Keratinocyte (primary cell): ENCODE results near the gene SEC61B.

Experiments used
- EZH2 ChIP-seq: IDR thresholded peaks from one replicate; pipeline ENCODE4 v1.6.1; 2012; ENCODE audit warnings: inconsistent platforms, mild to moderate bottlenecking, low read length, moderate library complexity
- TF ChIP-seq, protein P1 (sequence below), 3 experiments: IDR thresholded peaks in 1 of 3; conservative IDR thresholded peaks in 1 of 3; optimal IDR thresholded peaks in 1 of 3; 2 replicates in 2 of 3; 3 replicates in 1 of 3; pipeline versions ENCODE3 to v1.5.1; 2011; ENCODE audit warnings: low read length in 3 of 3, mild to moderate bottlenecking in 3 of 3, moderate library complexity in 2 of 3, control low read depth in 1 of 3, inconsistent platforms in 1 of 3; ENCODE audit not compliant: insufficient read depth in 2 of 3; ENCODE audit errors: extremely low read depth in 1 of 3

DNA sequence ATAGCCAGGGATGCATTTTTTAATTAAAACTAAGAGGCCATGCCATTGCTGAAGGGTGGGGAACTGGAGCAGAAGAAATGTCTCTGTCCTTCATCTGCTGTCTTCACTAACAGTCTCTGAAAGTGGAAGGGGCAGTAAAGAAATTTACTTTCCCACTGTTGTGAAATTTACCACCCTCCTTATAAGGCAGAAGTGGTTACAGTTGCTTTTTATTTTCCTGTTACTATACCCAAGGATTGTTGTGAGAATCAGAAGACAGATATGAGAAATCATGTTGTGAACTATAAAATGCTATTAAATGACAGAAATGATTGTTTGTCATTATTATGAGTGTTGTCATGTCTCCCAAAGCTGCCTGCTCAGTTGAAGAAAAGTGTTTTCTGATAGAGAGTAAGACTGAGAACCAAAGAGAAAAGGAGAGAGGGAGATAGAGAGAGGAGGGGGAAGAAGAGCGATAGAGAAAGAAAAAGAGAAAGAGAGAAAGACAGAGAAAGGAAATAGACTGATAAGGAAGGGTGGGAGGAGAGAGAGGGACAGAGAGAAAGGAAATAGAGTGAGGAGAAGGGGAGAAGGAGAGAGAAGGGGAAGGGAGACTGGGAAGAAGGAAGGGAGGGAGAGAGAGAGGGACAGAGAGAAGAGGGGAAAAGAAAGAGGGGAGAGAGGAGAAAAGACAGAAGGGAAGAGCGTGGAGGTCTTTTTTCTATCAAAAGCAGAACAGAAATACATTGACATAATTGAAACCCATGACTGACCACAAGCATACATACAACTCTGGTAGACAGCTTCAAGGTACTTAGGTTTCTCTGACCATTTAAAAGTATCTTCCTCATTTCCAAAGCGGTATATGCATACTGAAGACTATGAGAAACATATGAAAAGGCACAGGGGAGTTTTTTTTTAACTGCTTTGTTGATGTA, 22.5 kb downstream of the SEC61B start:
- TF ChIP-seq, protein P1, sequence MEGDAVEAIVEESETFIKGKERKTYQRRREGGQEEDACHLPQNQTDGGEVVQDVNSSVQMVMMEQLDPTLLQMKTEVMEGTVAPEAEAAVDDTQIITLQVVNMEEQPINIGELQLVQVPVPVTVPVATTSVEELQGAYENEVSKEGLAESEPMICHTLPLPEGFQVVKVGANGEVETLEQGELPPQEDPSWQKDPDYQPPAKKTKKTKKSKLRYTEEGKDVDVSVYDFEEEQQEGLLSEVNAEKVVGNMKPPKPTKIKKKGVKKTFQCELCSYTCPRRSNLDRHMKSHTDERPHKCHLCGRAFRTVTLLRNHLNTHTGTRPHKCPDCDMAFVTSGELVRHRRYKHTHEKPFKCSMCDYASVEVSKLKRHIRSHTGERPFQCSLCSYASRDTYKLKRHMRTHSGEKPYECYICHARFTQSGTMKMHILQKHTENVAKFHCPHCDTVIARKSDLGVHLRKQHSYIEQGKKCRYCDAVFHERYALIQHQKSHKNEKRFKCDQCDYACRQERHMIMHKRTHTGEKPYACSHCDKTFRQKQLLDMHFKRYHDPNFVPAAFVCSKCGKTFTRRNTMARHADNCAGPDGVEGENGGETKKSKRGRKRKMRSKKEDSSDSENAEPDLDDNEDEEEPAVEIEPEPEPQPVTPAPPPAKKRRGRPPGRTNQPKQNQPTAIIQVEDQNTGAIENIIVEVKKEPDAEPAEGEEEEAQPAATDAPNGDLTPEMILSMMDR (optimal IDR thresholded peaks at IDR 0.05 in 1 of 3, IDR thresholded peaks at IDR 0.05 in 1 of 3, conservative IDR thresholded peaks at IDR 0.05 in 1 of 3; ENCODE audit: extremely low read depth in 1 of 3, insufficient read depth in 2 of 3, low read length in 3 of 3), result no peak
- no peak for TF ChIP-seq EZH2
